Thyroid gland (tissue), 4 donors: Measurements from ENCODE around the gene PARP9.

Experiments used
- CTCF ChIP-seq, 6 experiments: fragments of 200-600 bp in 3 of 6; fragments of 450-650 bp in 3 of 6; sonication (generic) in 3 of 6; IDR thresholded peaks; one replicate each; pipeline ENCODE4 v1.5.1; 2016 to 2019; ENCODE audit warnings: antibody characterized with exemption in 6 of 6, mild to moderate bottlenecking in 2 of 6, inconsistent platforms in 1 of 6, moderate library complexity in 1 of 6
- POLR2A ChIP-seq, 2 donors: fragments of 450-650 bp; IDR thresholded peaks; one replicate each; pipeline ENCODE4 v1.6.1; 2017; ENCODE audit warnings: antibody characterized with exemption in 2 of 2, mild to moderate bottlenecking in 2 of 2, moderate library complexity in 1 of 2

GRCh38 chr3:122498152-122498551 lies 65.9 kb downstream of the PARP9 start:
- TF ChIP-seq POLR2A (IDR thresholded peaks at IDR 0.05), result no peak
- TF ChIP-seq CTCF (IDR thresholded peaks at IDR 0.05), result no peak
